ENCODE results near the gene FAM89A. TPM values are rescaled to one million over a fixed set of nuclear protein-coding genes. Genes with fewer than 3 reads are reported as not detected.
A peak's percentile ranks its signal among the peaks of the same experiment; 100 is the strongest.

The FAM89A gene
- total and polyA plus RNA-seq, 9 of the 15 experiments (the other 6 are each of a cell fraction or from before 2014, with no cell fraction given), result 8.7 to 66.2 (median 43.3) TPM

DNA sequence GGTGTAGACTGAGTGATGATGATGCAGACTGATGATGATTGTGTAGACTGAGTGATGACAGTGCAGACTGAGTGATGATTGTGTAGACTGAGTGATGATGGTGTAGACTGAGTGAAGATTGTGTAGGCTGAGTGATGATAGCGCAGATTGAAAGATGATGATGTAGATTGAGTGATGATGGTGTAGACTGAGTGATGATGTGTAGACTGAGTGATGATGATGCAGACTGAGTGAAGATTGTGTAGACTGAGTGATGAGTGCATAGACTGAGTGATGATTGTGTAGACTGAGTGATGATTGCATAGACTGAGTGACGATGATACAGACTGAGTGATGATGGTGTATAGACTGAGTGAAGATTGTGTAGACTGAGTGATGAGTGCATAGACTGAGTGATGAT, 28.7 kb downstream of the FAM89A start:
- BruUV-seq (replicated peaks), result no TSS peak
- Histone ChIP-seq H3K36me3 (ENCODE audit: control insufficient read depth, insufficient read depth, low read length) (no peaks in the 10 kb centered on the region), H3K4me2 (ENCODE audit: insufficient read depth, low read length) (no peak overlapping the region), H3K4me3 (no peak overlapping the region), H3K27ac (ENCODE audit: extremely low read depth, low read depth, low read length) (no peak overlapping the region), H3K27me3 (ENCODE audit: control insufficient read depth in 2 of 2, insufficient read depth in 2 of 2, low read length in 2 of 2) (no peaks in the 10 kb centered on the region; a peak in 1 of 5 replicates), H3K9me1 (ENCODE audit: control insufficient read depth, insufficient read depth, low read length) (no peaks in the 10 kb centered on the region), H3K9ac (ENCODE audit: insufficient read depth in 1 of 2, low read depth in 2 of 2, low read length in 2 of 2) (no peak overlapping the region), H3K79me2 (ENCODE audit: control insufficient read depth, insufficient read depth, low read length) (no peaks in the 10 kb centered on the region), H3K9me3 (replicated peaks; ENCODE audit: control insufficient read depth, insufficient read depth, low read depth, low read length) (no peaks in the 10 kb centered on the region; the same call in 1 of the 2 replicates), H2AFZ (ENCODE audit: low read depth, low read length) (no peak overlapping the region), H4K20me1 (replicated peaks; ENCODE audit: control insufficient read depth, insufficient read depth, low read length) (no peaks in the 10 kb centered on the region), H3K4me1 (replicated peaks in 1 of 2; ENCODE audit: control insufficient read depth in 2 of 2, insufficient read depth in 2 of 2, low read length in 2 of 2) (no peaks in the 10 kb centered on the region)
- POLR2A ChIA-PET, result no interaction called here
- DNase-seq (ENCODE audit: extremely low read depth in 1 of 4, low spot score in 3 of 4) (no peak), FAIRE-seq (peak; percentile 23), ATAC-seq (no peak)
- CTCF ChIA-PET (ENCODE audit: low intra/inter-chr PET ratio), result no interaction called here
- intact Hi-C loops (cut with micrococcal nuclease), result loop anchor here (10.0 kb wide), 1 partner anchor 217 kb away; no protein-coding TSS in a partner anchor
- 9% methylated on average over 2 of the region's 2 CpGs for WGBS (ENCODE audit: insufficient coverage, low coverage, missing lambda C conversion rate)
- in situ Hi-C loops (cut with MboI), result no loop called here
- TF ChIP-seq ZNF263 (CRISPR knock-in tag; IDR thresholded peaks at IDR 0.05; ENCODE audit: borderline replicate concordance) (no peak), ARID2 (IDR thresholded peaks at IDR 0.05) (no peak), TCFL5 (CRISPR knock-in tag; conservative IDR thresholded peaks at IDR 0.05) (no peak), MXI1 (IDR thresholded peaks at IDR 0.05; ENCODE audit: low read depth, low read length) (no peak), POLR2H (tag; IDR thresholded peaks at IDR 0.05; ENCODE audit: low read depth) (no peak), NFIC (IDR thresholded peaks at IDR 0.05) (no peak), ARHGAP35 (IDR thresholded peaks at IDR 0.05; ENCODE audit: partially characterized antibody) (peak; percentile 79), MAFG (tag; conservative IDR thresholded peaks at IDR 0.05) (0 out of 2 replicates have a peak, but pooled peaks have one; percentile 8), ZNF583 (CRISPR knock-in tag; IDR thresholded peaks at IDR 0.05) (no peak), ZNF316 (IDR thresholded peaks at IDR 0.05) (peak; percentile 47; the same call in 1 of the 2 replicates), EWSR1 (IDR thresholded peaks at IDR 0.05; ENCODE audit: borderline replicate concordance, low read depth, partially characterized antibody) (no peak), SRF (CRISPR knock-in tag; IDR thresholded peaks at IDR 0.05) (no peak)
- TF ChIP-seq, protein P1, sequence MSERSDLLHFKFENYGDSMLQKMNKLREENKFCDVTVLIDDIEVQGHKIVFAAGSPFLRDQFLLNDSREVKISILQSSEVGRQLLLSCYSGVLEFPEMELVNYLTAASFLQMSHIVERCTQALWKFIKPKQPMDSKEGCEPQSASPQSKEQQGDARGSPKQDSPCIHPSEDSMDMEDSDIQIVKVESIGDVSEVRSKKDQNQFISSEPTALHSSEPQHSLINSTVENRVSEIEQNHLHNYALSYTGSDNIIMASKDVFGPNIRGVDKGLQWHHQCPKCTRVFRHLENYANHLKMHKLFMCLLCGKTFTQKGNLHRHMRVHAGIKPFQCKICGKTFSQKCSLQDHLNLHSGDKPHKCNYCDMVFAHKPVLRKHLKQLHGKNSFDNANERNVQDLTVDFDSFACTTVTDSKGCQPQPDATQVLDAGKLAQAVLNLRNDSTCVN (CRISPR knock-in tag; IDR thresholded peaks at IDR 0.05), result 0 out of 2 replicates have a peak, but pooled peaks have one; percentile 14
- TF ChIP-seq, protein P2, sequence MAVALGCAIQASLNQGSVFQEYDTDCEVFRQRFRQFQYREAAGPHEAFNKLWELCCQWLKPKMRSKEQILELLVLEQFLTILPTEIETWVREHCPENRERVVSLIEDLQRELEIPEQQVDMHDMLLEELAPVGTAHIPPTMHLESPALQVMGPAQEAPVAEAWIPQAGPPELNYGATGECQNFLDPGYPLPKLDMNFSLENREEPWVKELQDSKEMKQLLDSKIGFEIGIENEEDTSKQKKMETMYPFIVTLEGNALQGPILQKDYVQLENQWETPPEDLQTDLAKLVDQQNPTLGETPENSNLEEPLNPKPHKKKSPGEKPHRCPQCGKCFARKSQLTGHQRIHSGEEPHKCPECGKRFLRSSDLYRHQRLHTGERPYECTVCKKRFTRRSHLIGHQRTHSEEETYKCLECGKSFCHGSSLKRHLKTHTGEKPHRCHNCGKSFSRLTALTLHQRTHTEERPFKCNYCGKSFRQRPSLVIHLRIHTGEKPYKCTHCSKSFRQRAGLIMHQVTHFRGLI (CRISPR knock-in tag; IDR thresholded peaks at IDR 0.05), result no peak
- TF ChIP-seq, protein P3, sequence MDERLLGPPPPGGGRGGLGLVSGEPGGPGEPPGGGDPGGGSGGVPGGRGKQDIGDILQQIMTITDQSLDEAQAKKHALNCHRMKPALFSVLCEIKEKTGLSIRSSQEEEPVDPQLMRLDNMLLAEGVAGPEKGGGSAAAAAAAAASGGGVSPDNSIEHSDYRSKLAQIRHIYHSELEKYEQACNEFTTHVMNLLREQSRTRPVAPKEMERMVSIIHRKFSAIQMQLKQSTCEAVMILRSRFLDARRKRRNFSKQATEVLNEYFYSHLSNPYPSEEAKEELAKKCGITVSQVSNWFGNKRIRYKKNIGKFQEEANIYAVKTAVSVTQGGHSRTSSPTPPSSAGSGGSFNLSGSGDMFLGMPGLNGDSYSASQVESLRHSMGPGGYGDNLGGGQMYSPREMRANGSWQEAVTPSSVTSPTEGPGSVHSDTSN (CRISPR knock-in tag; IDR thresholded peaks at IDR 0.05; ENCODE audit: low read depth), result no peak
- TF ChIP-seq, protein P3 (tag; conservative IDR thresholded peaks at IDR 0.05; ENCODE audit: low read depth), result peak; percentile 89
- TF ChIP-seq, protein P4, sequence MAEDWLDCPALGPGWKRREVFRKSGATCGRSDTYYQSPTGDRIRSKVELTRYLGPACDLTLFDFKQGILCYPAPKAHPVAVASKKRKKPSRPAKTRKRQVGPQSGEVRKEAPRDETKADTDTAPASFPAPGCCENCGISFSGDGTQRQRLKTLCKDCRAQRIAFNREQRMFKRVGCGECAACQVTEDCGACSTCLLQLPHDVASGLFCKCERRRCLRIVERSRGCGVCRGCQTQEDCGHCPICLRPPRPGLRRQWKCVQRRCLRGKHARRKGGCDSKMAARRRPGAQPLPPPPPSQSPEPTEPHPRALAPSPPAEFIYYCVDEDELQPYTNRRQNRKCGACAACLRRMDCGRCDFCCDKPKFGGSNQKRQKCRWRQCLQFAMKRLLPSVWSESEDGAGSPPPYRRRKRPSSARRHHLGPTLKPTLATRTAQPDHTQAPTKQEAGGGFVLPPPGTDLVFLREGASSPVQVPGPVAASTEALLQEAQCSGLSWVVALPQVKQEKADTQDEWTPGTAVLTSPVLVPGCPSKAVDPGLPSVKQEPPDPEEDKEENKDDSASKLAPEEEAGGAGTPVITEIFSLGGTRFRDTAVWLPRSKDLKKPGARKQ (CRISPR knock-in tag; IDR thresholded peaks at IDR 0.05), result no peak

Measured in K562 (cell line).